Measurements from ENCODE around the gene LLGL2.

LLGL2 gene

DNA sequence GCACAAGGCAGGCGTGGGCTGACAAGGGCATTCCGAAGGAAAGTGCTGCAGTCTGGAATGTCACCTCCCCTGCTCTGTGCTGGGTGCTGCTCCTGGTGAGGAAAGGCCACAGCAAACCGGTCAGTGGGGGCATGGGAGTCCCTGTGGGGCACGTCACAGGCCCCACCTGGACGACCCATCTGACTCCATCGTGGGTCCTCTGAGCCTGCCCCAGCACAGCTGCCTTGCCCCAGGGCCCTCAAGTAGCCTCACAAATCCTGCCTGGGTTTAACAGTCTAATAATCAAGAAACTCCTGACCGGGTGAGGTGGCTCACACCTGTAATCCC lies 59.3 kb downstream of the LLGL2 start:
- H3K4me3 ChIP-seq (replicated peaks; ENCODE audit: insufficient read depth, low read length) = no peak overlapping the region
- peaks cover 19% of the 10 kb centered on the region for H3K27me3 ChIP-seq (ENCODE audit: insufficient read depth, poor library complexity, severe bottlenecking)
- TF ChIP-seq SPI1 (IDR thresholded peaks at IDR 0.05; ENCODE audit: borderline replicate concordance, low read depth) (no peak), POLR2AphosphoS5 (IDR thresholded peaks at IDR 0.05; ENCODE audit: low read depth) (no peak), GABPA (IDR thresholded peaks at IDR 0.05; ENCODE audit: low read depth) (no peak), REST (IDR thresholded peaks at IDR 0.05; ENCODE audit: insufficient replicate concordance, low read depth) (no peak), CTCF (IDR thresholded peaks at IDR 0.05; ENCODE audit: insufficient read depth, low read length) (no peak)
- DNase-seq (ENCODE audit: low read depth in 1 of 2, low spot score in 1 of 2) = no peak
- no peak overlapping the region for H3K27ac ChIP-seq (replicated peaks)

DNA sequence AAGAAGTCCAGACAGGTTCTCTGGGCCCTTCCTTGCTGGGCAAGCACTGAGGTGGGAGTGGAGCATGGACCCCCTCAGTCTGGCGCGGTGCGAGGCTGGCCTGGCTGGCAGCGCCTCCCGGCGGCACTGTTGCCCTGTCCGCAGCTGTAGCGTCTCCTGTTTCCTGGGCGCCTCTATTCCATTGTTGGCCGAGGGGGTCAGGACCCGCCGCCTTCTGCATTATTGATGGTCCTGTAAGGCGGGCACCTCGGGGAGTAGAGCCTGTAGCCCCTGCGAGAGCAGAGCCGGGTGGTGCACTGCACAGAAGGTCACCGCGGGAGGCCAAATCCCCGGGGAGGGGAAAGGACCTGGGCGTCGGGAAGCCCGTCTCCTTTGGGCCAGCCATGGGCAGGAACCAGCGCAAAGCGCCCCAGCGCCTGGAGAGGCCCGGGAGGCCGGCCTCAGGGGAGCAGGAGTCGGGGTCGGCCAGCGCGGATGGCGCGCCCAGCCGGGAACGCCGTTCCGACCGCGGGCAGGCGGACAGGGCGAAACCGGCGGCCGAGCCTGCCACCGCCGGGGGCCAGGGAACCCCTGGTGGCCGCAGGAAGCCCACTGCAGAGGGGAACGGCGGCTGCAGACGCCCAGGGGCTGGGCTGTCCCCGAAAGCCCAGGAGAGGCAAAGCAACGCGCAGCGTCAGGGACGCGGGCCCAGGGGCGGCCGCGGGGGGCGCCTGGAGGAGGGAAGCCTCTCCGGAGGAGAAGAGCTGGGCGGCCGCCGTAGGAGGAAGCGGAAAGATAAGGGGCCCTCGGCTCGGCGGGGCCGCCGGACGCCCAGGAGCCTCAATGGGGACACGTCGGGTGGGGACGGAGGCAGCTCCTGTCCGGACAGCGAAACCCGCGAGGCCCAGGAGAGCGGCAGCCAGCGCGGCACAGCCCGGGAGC lies 62.4 kb downstream of the LLGL2 start, which contains the start of gene MYO15B:
Gene MYO15B (plus strand): TSS at position 126 of the 921 bp plus-strand sequence. CDS start 258 bp downstream, at position 384.
- Histone ChIP-seq H3K27ac (replicated peaks) (0 out of 2 replicates have a peak within 1 kb of the TSS, but pooled peaks have one; percentile 8), H3K27me3 (ENCODE audit: insufficient read depth, poor library complexity, severe bottlenecking) (peaks cover 19% of the 10 kb centered on the region), H3K4me3 (replicated peaks; ENCODE audit: insufficient read depth, low read length) (peak within 1 kb of the TSS; percentile 27)
- DNase-seq (ENCODE audit: low read depth in 1 of 2, low spot score in 1 of 2) = peak in 1 of 2 experiments; percentile 38
- TF ChIP-seq POLR2AphosphoS5 (IDR thresholded peaks at IDR 0.05; ENCODE audit: low read depth) (no peak), GABPA (IDR thresholded peaks at IDR 0.05; ENCODE audit: low read depth) (0 out of 2 replicates have a peak, but pooled peaks have one; percentile 10)

GRCh38 chr17:75588596-75589011 lies 63.1 kb downstream of the LLGL2 start:
- H3K27ac ChIP-seq (replicated peaks) = 0 out of 2 replicates have a peak overlapping the region, but pooled peaks have one; percentile 8
- H3K4me3 ChIP-seq (replicated peaks; ENCODE audit: insufficient read depth, low read length) = peak overlapping the region; percentile 27
- H3K27me3 ChIP-seq (ENCODE audit: insufficient read depth, poor library complexity, severe bottlenecking) = peaks cover 19% of the 10 kb centered on the region
- TF ChIP-seq SPI1 (IDR thresholded peaks at IDR 0.05; ENCODE audit: borderline replicate concordance, low read depth) (no peak), CTCF (IDR thresholded peaks at IDR 0.05; ENCODE audit: insufficient read depth, low read length) (no peak), GABPA (IDR thresholded peaks at IDR 0.05; ENCODE audit: low read depth) (no peak), REST (IDR thresholded peaks at IDR 0.05; ENCODE audit: insufficient replicate concordance, low read depth) (no peak), POLR2AphosphoS5 (IDR thresholded peaks at IDR 0.05; ENCODE audit: low read depth) (no peak)
- no peak for DNase-seq (ENCODE audit: low read depth in 1 of 2, low spot score in 1 of 2)
